Stimulated activated CD8-positive, alpha-beta memory T cell treated with anti-CD3 and anti-CD28 coated beads, Interleukin-15, amount 100 ng/mL, for 4 hours (primary cell): ENCODE results near the gene SCARF1.

Experiments
- DNase-seq, 2 donors: peaks; one replicate each; pipeline ENCODE4 v3.0.0-alpha.2; 2020; ENCODE audit warnings: low read depth in 2 of 2

Gene SCARF1

GRCh38 chr17:1627982-1628855 is 17.3 kb downstream of the SCARF1 start, which contains the start of gene SLC43A2:
Gene SLC43A2, minus strand, starts transcription at chr17:1628834. Its CDS starts 960 bp downstream, at chr17:1627874.
- DNase-seq, result peak; percentile 37 to 57

- DNase-seq, result no peak
Observed at GRCh38 chr17:1627182-1627981, 18.1 kb downstream of the SCARF1 start.

- no peak for DNase-seq
Observed at GRCh38 chr17:1626333-1626732, 19.2 kb downstream of the SCARF1 start.

- DNase-seq, result no peak
Observed at GRCh38 chr17:1625581-1625980, 20.0 kb downstream of the SCARF1 start.

GRCh38 chr17:1625053-1625452 is 20.5 kb downstream of the SCARF1 start:
- no peak for DNase-seq

- no peak for DNase-seq
Observed at GRCh38 chr17:1624650-1625049, 20.9 kb downstream of the SCARF1 start.

GRCh38 chr17:1623057-1623630 is 22.4 kb downstream of the SCARF1 start:
- DNase-seq, result no peak

GRCh38 chr17:1621273-1621954 is 24.1 kb downstream of the SCARF1 start:
- no peak for DNase-seq

GRCh38 chr17:1620486-1620885 is 25.0 kb downstream of the SCARF1 start:
- no peak for DNase-seq

- no peak for DNase-seq
Observed at GRCh38 chr17:1617620-1618174, 27.8 kb downstream of the SCARF1 start.

- DNase-seq, result no peak
Observed at GRCh38 chr17:1616101-1616500, 29.4 kb downstream of the SCARF1 start.

- DNase-seq, result no peak
Observed at GRCh38 chr17:1612400-1612799, 33.1 kb downstream of the SCARF1 start.

GRCh38 chr17:1611715-1612114 is 33.8 kb downstream of the SCARF1 start:
- no peak for DNase-seq

GRCh38 chr17:1608676-1609075 is 36.9 kb downstream of the SCARF1 start:
- no peak for DNase-seq

- DNase-seq, result no peak
Observed at GRCh38 chr17:1607971-1608320, 37.6 kb downstream of the SCARF1 start.

- no peak for DNase-seq
Observed at GRCh38 chr17:1606352-1606985, 39.1 kb downstream of the SCARF1 start.

GRCh38 chr17:1605681-1606351 is 39.7 kb downstream of the SCARF1 start:
- no peak for DNase-seq

- DNase-seq, result no peak
Observed at GRCh38 chr17:1604831-1605528, 40.6 kb downstream of the SCARF1 start.

- no peak for DNase-seq
Observed at GRCh38 chr17:1601571-1601970, 44.0 kb downstream of the SCARF1 start.
